ENCODE measurements around the gene ZIC2. TPM values are rescaled to one million over a fixed set of nuclear protein-coding genes. Genes with fewer than 3 reads are reported as not detected.

Gene ZIC2
- 230 TPM for polyA plus RNA-seq (2013, experiment 1 of 2)
- 222 TPM for polyA plus RNA-seq (2013, experiment 2 of 2)

DNA sequence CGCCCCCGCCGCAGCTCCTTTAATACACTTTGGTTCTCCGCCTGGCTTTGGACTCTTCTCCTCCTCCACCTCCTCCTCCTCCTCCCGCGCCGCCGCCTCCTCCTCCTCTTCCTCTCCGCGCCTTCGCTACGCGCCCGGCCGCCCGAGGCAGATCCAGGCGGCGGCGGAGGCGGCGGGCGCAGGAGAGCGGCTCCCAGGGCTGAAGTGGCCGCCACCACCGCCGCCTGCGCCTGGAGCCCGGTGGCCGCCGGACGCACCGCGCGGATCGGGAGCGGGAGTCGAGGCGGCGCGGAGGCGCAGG lies at the start of gene ZIC2:
Gene ZIC2 (plus strand): TSS at position 50 of the 301 bp plus-strand sequence. CDS start 281 bp downstream, outside the sequence.
- Histone ChIP-seq H3K23ac (ENCODE audit: low read length) (peak within 1 kb of the TSS; percentile 83), H3K4me2 (ENCODE audit: low read length) (peak within 1 kb of the TSS; percentile 48), H4K8ac (ENCODE audit: low read depth, low read length) (peak within 1 kb of the TSS; percentile 82), H3K27ac (ENCODE audit: low read depth, low read length) (peak within 1 kb of the TSS; percentile 100), H3K18ac (ENCODE audit: low read length) (peak within 1 kb of the TSS; percentile 100), H3K4ac (ENCODE audit: low read depth, low read length) (peak within 1 kb of the TSS; percentile 98), H3K9ac (ENCODE audit: low read length) (peak within 1 kb of the TSS; percentile 100), H3K4me1 (ENCODE audit: control insufficient read depth, low read depth, low read length) (peaks cover 2% of the 10 kb centered on the region), H2BK5ac (ENCODE audit: low read length) (peak within 1 kb of the TSS; percentile 97), H2BK15ac (replicated peaks; ENCODE audit: low read depth) (no peak within 1 kb of the TSS), H3K27me3 (ENCODE audit: insufficient read depth, low read length, poor library complexity) (no peaks in the 10 kb centered on the region), H3K4me3 (ENCODE audit: low read length) (peak within 1 kb of the TSS; percentile 100), H3K79me2 (ENCODE audit: control insufficient read depth, insufficient read depth, low read length) (peaks cover 49% of the 10 kb centered on the region), H3K56ac (ENCODE audit: low read length) (peak within 1 kb of the TSS; percentile 99), H2AK5ac (ENCODE audit: low read length) (no peak within 1 kb of the TSS), H3K79me1 (ENCODE audit: low read length) (no peaks in the 10 kb centered on the region), H4K5ac (ENCODE audit: low read length) (no peak within 1 kb of the TSS), H3K36me3 (ENCODE audit: control insufficient read depth, insufficient read depth, low read length) (peaks cover 10% of the 10 kb centered on the region), H2BK120ac (ENCODE audit: low read depth, low read length) (peak within 1 kb of the TSS; percentile 93)
- no CpG with 5 or more reads among the region's 41 CpGs for WGBS (ENCODE audit: extremely low coverage, insufficient coverage, low lambda C conversion rate)
- no peak for DNase-seq

DNA sequence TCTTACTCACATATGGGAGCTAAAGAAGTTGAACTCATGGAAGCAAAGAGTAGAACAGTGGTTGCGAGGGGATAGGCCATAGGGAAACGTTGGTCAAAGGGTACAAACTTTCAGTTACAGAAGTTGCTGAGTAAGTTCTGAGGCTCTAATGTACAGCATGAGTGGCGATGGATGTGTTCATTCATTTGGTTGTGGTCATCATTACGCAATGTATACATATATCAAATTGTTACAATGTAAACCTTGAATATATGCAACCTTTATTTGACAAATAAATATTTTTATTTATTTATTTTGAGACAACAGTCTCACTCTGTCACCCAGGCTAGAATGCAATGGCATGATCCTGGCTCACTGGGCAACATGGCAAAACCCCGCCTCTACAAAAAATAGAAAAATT lies 48.7 kb upstream of the ZIC2 start:
- Histone ChIP-seq H3K79me2 (ENCODE audit: control insufficient read depth, insufficient read depth, low read length) (no peaks in the 10 kb centered on the region), H2AK5ac (ENCODE audit: low read length) (no peak overlapping the region), H3K4ac (ENCODE audit: low read depth, low read length) (no peak overlapping the region), H2BK5ac (ENCODE audit: low read length) (no peak overlapping the region), H3K4me3 (ENCODE audit: low read length) (no peak overlapping the region), H3K56ac (ENCODE audit: low read length) (no peak overlapping the region), H2BK15ac (replicated peaks; ENCODE audit: low read depth) (no peak overlapping the region), H3K4me2 (ENCODE audit: low read length) (no peak overlapping the region), H3K27ac (ENCODE audit: low read depth, low read length) (no peak overlapping the region), H3K9ac (ENCODE audit: low read length) (no peak overlapping the region), H3K23ac (ENCODE audit: low read length) (no peak overlapping the region), H2BK120ac (ENCODE audit: low read depth, low read length) (no peak overlapping the region), H4K8ac (ENCODE audit: low read depth, low read length) (no peak overlapping the region), H3K79me1 (ENCODE audit: low read length) (no peaks in the 10 kb centered on the region), H3K18ac (ENCODE audit: low read length) (no peak overlapping the region), H3K27me3 (ENCODE audit: insufficient read depth, low read length, poor library complexity) (no peaks in the 10 kb centered on the region), H3K36me3 (ENCODE audit: control insufficient read depth, insufficient read depth, low read length) (no peaks in the 10 kb centered on the region), H3K4me1 (ENCODE audit: control insufficient read depth, low read depth, low read length) (no peaks in the 10 kb centered on the region), H4K5ac (ENCODE audit: low read length) (no peak overlapping the region)
- DNase-seq = no peak
- WGBS (ENCODE audit: extremely low coverage, insufficient coverage, low lambda C conversion rate) = no CpG with 5 or more reads among the region's 5 CpGs

DNA sequence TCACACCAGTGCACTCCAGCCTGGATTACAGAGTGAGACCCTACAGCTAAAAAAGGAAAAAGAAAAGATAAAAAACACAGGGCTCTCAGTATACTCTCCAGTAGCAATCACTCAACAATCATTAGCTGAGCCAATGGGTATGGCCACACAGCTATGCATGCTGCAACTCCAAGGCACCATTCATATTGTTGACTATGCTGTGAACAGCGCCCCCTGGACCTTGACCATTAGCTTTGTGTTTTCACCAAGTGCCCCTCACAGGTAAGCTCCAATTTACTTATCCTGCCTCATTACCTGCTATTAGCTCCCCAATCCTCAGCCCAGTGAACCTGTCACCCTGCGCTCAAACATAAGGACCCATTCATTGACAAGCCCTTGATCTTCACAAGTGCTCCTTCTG lies 45.8 kb upstream of the ZIC2 start:
- Histone ChIP-seq H3K79me1 (ENCODE audit: low read length) (no peaks in the 10 kb centered on the region), H2BK5ac (ENCODE audit: low read length) (no peak overlapping the region), H3K4me1 (ENCODE audit: control insufficient read depth, low read depth, low read length) (no peaks in the 10 kb centered on the region), H3K23ac (ENCODE audit: low read length) (no peak overlapping the region), H3K4me2 (ENCODE audit: low read length) (no peak overlapping the region), H3K4ac (ENCODE audit: low read depth, low read length) (no peak overlapping the region), H3K9ac (ENCODE audit: low read length) (no peak overlapping the region), H3K27ac (ENCODE audit: low read depth, low read length) (no peak overlapping the region), H2BK15ac (replicated peaks; ENCODE audit: low read depth) (no peak overlapping the region), H3K18ac (ENCODE audit: low read length) (no peak overlapping the region), H3K56ac (ENCODE audit: low read length) (no peak overlapping the region), H3K4me3 (ENCODE audit: low read length) (no peak overlapping the region), H4K5ac (ENCODE audit: low read length) (no peak overlapping the region), H2BK120ac (ENCODE audit: low read depth, low read length) (no peak overlapping the region), H4K8ac (ENCODE audit: low read depth, low read length) (no peak overlapping the region), H3K79me2 (ENCODE audit: control insufficient read depth, insufficient read depth, low read length) (no peaks in the 10 kb centered on the region), H3K36me3 (ENCODE audit: control insufficient read depth, insufficient read depth, low read length) (no peaks in the 10 kb centered on the region), H3K27me3 (ENCODE audit: insufficient read depth, low read length, poor library complexity) (no peaks in the 10 kb centered on the region), H2AK5ac (ENCODE audit: low read length) (no peak overlapping the region)
- no CpG with 5 or more reads among the region's 2 CpGs for WGBS (ENCODE audit: extremely low coverage, insufficient coverage, low lambda C conversion rate)
- peak; percentile 19 for DNase-seq

DNA sequence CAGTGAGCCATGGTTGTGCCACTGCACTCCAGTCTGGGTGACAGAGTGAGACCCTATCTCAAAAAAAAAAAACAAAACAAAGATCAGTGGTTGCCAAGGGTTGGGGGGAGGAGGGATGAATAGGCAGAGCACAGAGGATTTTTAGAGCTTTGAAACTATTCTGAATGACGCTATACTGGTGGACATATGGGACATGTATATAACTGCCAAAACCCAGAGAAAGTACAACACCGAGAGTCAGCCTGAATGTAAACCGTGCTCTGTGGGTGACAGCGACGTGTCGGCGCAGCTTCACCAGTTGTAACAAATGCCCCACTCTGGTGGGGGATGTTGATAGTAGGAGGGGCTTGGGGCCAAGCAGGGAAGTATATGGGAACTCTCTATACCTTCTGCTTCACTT lies 42.9 kb upstream of the ZIC2 start:
- Histone ChIP-seq H2AK5ac (ENCODE audit: low read length) (no peak overlapping the region), H3K27ac (ENCODE audit: low read depth, low read length) (no peak overlapping the region), H3K27me3 (ENCODE audit: insufficient read depth, low read length, poor library complexity) (no peaks in the 10 kb centered on the region), H3K9ac (ENCODE audit: low read length) (no peak overlapping the region), H3K56ac (ENCODE audit: low read length) (no peak overlapping the region), H3K4ac (ENCODE audit: low read depth, low read length) (no peak overlapping the region), H3K79me2 (ENCODE audit: control insufficient read depth, insufficient read depth, low read length) (no peaks in the 10 kb centered on the region), H3K4me2 (ENCODE audit: low read length) (no peak overlapping the region), H2BK15ac (replicated peaks; ENCODE audit: low read depth) (no peak overlapping the region), H3K4me1 (ENCODE audit: control insufficient read depth, low read depth, low read length) (no peaks in the 10 kb centered on the region), H2BK5ac (ENCODE audit: low read length) (no peak overlapping the region), H4K5ac (ENCODE audit: low read length) (no peak overlapping the region), H3K18ac (ENCODE audit: low read length) (no peak overlapping the region), H3K79me1 (ENCODE audit: low read length) (no peaks in the 10 kb centered on the region), H3K23ac (ENCODE audit: low read length) (no peak overlapping the region), H3K36me3 (ENCODE audit: control insufficient read depth, insufficient read depth, low read length) (no peaks in the 10 kb centered on the region), H4K8ac (ENCODE audit: low read depth, low read length) (no peak overlapping the region), H3K4me3 (ENCODE audit: low read length) (no peak overlapping the region), H2BK120ac (ENCODE audit: low read depth, low read length) (no peak overlapping the region)
- WGBS (ENCODE audit: extremely low coverage, insufficient coverage, low lambda C conversion rate) = no CpG with 5 or more reads among the region's 7 CpGs
- no peak for DNase-seq

DNA sequence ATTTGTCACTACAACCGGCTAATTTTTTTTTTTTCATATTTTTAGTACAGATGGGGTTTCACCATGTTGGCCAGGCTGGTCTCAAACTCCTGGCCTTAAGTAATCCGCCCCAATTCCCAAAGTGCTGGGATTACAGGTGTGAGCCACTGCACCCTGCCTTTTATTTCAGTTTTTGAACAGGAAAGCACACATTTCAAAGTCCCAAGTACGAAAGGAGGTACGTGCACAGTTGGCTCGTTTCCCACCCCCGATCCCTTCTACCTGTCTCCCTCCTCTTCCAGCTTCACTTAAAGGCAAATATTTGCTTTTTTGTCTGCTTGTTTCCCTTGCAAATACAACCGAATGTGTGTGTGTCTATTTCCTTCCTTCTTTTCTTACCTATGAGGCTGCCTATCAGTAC lies 40.5 kb upstream of the ZIC2 start:
- H3K27me3 ChIP-seq (ENCODE audit: insufficient read depth, low read length, poor library complexity) = no peaks in the 10 kb centered on the region
- no peak overlapping the region for H2AK5ac ChIP-seq (ENCODE audit: low read length)
- H3K18ac ChIP-seq (ENCODE audit: low read length) = no peak overlapping the region
- no peak for DNase-seq
- H3K56ac ChIP-seq (ENCODE audit: low read length) = no peak overlapping the region
- H3K4me1 ChIP-seq (ENCODE audit: control insufficient read depth, low read depth, low read length) = no peaks in the 10 kb centered on the region
- H3K23ac ChIP-seq (ENCODE audit: low read length) = no peak overlapping the region
- no CpG with 5 or more reads among the region's 7 CpGs for WGBS (ENCODE audit: extremely low coverage, insufficient coverage, low lambda C conversion rate)
- H2BK120ac ChIP-seq (ENCODE audit: low read depth, low read length) = no peak overlapping the region
- H4K5ac ChIP-seq (ENCODE audit: low read length) = no peak overlapping the region
- no peak overlapping the region for H3K4me2 ChIP-seq (ENCODE audit: low read length)
- H3K79me2 ChIP-seq (ENCODE audit: control insufficient read depth, insufficient read depth, low read length) = no peaks in the 10 kb centered on the region
- no peaks in the 10 kb centered on the region for H3K79me1 ChIP-seq (ENCODE audit: low read length)
- no peak overlapping the region for H3K9ac ChIP-seq (ENCODE audit: low read length)
- no peaks in the 10 kb centered on the region for H3K36me3 ChIP-seq (ENCODE audit: control insufficient read depth, insufficient read depth, low read length)
- H3K4ac ChIP-seq (ENCODE audit: low read depth, low read length) = no peak overlapping the region
- H3K27ac ChIP-seq (ENCODE audit: low read depth, low read length) = no peak overlapping the region
- H2BK15ac ChIP-seq (replicated peaks; ENCODE audit: low read depth) = no peak overlapping the region
- H2BK5ac ChIP-seq (ENCODE audit: low read length) = no peak overlapping the region
- no peak overlapping the region for H3K4me3 ChIP-seq (ENCODE audit: low read length)
- H4K8ac ChIP-seq (ENCODE audit: low read depth, low read length) = no peak overlapping the region

DNA sequence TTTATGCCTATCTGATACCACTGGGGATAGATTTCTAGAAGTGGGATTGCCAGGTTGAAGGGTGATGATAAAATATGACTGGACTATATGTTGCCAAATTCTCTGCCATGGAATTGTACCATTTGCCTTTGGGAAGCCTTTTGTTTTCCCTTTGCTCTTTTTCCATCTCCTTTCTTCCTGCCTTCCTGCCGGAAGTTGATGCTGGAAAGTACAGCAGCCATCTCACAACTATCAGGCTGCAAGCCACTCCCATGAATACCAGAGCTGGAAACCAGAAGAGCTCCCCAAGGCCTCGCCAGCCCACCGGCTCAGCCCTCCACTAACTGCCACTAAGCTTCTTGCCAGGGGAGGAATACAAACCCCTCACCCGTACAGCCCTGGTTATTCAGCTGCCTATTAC lies 39.7 kb upstream of the ZIC2 start:
- Histone ChIP-seq H2BK5ac (ENCODE audit: low read length) (no peak overlapping the region), H4K8ac (ENCODE audit: low read depth, low read length) (no peak overlapping the region), H2BK120ac (ENCODE audit: low read depth, low read length) (no peak overlapping the region), H3K23ac (ENCODE audit: low read length) (no peak overlapping the region), H3K36me3 (ENCODE audit: control insufficient read depth, insufficient read depth, low read length) (no peaks in the 10 kb centered on the region), H4K5ac (ENCODE audit: low read length) (no peak overlapping the region), H3K79me2 (ENCODE audit: control insufficient read depth, insufficient read depth, low read length) (no peaks in the 10 kb centered on the region), H3K18ac (ENCODE audit: low read length) (no peak overlapping the region), H3K9ac (ENCODE audit: low read length) (no peak overlapping the region), H3K4me1 (ENCODE audit: control insufficient read depth, low read depth, low read length) (no peaks in the 10 kb centered on the region), H3K79me1 (ENCODE audit: low read length) (no peaks in the 10 kb centered on the region), H3K4ac (ENCODE audit: low read depth, low read length) (no peak overlapping the region), H2BK15ac (replicated peaks; ENCODE audit: low read depth) (no peak overlapping the region), H3K4me2 (ENCODE audit: low read length) (no peak overlapping the region), H3K4me3 (ENCODE audit: low read length) (no peak overlapping the region), H3K27ac (ENCODE audit: low read depth, low read length) (no peak overlapping the region), H3K27me3 (ENCODE audit: insufficient read depth, low read length, poor library complexity) (no peaks in the 10 kb centered on the region), H3K56ac (ENCODE audit: low read length) (no peak overlapping the region), H2AK5ac (ENCODE audit: low read length) (no peak overlapping the region)
- no peak for DNase-seq
- no CpG with 5 or more reads among the region's 4 CpGs for WGBS (ENCODE audit: extremely low coverage, insufficient coverage, low lambda C conversion rate)
